ENCODE measurements around the gene GRAMD2A.

- TF ChIP-seq POLR2A (IDR thresholded peaks at IDR 0.05; ENCODE audit: low read depth, low read length) (no peak), CTCF (IDR thresholded peaks at IDR 0.05 in 2 of 3, conservative IDR thresholded peaks at IDR 0.05 in 1 of 3; ENCODE audit: control insufficient read depth in 2 of 3, extremely low read depth in 1 of 3, insufficient read depth in 1 of 3, low read depth in 3 of 3, low read length in 3 of 3) (no peak), SPI1 (IDR thresholded peaks at IDR 0.05; ENCODE audit: borderline replicate concordance, insufficient read depth, low read depth, low read length) (no peak)
Observed at GRCh38 chr15:72139667-72140066, 57.9 kb downstream of the GRAMD2A start.
